NOMO-1 treated with DMSO at 0.1 percent for 48 hours (cell line): ENCODE measurements around the gene MSMB.

ENCODE experiments used
- DNase-seq: peaks from one replicate; lab custom pipeline; 2025; ENCODE audit not compliant: unreplicated experiment; lab: John Stamatoyannopoulos, UW

MSMB gene

DNA sequence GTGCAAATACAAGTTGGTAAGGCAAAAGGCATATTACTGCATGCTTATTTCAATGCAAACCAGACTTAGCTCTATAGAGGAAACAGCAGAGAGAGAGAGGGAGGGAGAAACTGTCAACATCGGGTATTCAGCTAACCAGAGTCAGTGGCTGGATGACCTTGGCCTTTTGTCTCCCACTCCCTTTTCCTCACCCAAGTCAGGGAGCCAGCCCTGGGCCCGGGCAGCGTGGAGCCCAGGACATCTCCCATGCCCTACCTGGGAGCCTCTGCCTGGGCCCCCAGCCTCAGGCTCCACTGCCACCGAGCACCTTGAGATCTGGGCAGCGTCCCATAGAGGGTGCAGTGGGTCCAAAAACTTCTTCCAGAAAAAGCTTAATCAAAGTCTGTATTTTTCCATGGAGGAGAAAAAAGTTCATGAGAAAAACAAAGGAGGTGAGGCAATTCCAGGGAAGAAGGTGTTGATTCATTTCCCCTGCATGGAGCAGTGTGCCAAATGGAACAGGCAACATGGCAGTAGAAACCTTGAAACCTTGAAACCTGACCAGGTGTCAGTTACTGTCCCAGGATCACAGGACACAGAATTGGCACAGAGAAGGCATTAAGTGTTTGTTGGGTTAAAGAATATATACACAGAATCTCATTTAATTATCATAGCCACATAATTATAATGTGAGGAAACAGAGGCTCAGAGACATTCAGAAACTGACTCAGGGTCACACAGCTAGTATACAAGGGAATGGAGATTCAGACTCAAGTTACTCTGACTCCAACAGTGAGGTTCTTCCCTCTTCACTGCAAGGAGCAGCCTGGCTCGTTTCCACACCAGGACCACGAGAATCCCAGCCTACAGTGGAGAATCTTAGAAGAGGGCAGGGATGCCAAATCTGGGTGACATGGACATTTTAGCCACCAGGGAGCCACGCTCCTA, 9.9 kb downstream of the MSMB start:
- peak; percentile 36 for DNase-seq

DNA sequence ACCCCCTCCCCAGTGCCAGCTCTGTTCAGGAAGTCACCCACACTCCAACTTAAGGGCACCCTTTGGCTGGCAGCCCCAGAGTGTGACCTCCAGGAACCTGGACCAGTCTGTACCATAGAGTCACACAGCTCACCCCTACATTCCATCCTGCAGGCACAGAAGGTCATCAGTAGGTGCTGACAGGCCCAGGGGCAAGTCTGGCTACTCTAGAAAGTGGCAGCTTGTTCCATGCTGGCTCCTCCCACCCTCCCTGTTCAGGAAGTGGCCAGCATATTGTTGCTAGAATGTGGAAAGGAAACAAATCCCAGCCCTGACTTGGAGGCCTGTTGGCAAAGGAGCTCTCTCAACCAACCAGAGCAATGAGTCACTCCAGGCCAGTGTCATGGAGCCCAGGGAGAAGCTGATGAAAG, 12.5 kb downstream of the MSMB start:
- no peak for DNase-seq

DNA sequence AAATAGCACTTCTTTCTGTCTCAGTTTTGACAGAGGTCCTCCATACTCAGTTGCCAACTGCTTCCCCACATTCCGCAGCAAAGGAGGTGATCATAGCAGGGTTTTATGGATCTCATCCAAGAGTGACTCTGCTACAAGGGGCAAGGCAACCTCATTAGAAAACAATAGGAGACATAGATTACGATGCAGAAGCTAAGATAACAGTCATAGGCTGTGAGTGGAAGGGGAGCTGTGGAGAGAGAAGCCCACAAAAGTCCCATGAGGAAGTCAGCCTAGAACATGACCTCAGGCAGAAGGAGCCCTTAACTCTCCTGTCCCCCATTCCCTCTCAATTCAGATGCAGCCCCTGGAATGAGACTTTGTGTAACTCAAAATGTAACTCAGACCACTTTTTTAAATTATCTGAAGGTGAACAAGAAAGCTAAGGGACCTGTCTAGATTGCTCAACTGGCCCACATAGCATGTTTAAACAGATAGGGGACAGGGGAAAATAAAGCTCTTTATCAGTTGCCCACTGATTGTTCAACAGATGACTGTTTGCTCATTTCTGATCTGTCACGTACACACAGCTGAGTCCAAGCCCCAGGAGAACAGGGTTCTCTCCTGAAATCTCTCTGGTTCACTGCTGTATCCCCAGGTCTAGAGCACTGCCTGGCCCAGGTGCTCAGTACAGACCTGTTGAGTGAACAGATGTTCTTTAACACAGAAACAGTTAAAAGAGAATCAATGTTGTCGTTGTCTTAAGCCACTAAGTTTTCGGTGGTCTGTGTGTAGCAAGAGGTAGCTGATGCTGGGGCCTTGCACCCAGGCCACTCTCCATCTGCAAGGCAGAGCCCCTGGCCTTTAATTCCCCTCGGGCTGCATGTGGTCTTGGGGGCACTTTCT, 14.2 kb downstream of the MSMB start:
- no peak for DNase-seq

DNA sequence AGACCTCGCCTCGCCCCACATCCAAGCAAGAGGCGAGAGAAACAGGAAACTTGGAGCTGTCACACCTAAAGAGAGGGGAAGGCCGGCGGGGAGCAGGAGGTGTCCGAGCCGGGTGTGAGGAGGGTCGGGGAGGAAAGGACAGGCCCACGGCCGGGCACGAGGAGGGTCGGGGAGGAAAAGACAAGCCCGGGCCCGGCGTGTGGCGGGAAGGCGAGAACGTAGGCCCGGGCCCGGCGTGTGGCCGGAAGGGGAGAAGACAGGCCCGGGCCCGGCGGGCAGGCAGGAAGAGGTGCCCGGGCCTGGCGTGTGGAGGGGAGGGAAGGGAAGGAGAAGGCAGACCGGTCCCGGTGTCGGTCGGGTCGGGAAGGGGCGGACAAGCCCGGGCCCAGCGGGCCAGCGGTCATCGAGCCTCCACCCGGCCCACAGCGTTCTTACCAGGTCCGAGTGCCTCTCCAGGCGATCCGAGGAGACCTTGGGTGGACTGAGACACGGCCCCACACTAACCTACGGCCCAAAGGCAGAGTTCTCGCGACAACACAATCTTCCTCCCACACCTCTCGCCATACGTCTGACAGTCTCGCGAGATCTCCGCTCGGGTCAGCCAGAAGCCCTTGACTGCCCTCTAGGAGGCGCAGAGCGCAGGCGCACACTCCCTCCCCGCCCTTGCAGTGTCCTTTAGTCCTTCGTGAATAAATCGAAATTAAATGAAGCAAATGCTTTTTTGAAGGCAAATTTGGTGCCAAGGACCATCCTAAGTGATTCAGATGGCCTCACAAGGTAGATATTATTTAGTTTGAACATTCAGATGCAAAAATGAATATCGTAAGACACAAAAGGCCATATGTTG, 15.8 kb downstream of the MSMB start, which contains the start of gene NCOA4:
TSS of gene NCOA4 (minus strand) at position 533 of the 847 bp plus-strand sequence. CDS start 13,943 bp downstream, outside the sequence.
- DNase-seq, result peak; percentile 98

DNA sequence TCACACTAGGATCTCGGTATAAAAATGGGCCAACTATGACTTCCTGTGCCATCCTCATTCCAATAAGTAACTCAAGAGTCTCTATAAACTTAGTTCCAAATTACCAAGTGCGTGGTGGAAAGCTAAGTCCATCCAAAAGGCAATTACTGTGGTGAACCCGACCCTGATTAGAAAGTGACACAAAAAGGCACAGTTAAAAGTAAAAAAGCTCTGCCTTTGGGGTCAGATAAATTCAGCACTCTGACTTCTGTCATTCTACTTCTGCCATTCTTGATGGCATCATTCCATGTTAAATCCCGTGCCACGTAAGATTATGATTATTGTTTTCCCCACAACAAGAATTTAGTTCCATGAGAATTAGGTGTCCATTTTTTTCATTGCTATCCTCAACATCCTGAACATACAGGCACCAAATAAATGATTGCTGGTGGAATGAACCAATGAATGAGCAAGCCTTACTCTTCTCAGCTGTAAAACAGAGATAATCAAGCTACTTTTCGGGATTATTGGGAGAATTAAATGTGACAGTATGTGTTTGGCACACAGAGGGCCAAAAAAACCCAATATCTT, 16.5 kb downstream of the MSMB start:
- DNase-seq, result no peak

DNA sequence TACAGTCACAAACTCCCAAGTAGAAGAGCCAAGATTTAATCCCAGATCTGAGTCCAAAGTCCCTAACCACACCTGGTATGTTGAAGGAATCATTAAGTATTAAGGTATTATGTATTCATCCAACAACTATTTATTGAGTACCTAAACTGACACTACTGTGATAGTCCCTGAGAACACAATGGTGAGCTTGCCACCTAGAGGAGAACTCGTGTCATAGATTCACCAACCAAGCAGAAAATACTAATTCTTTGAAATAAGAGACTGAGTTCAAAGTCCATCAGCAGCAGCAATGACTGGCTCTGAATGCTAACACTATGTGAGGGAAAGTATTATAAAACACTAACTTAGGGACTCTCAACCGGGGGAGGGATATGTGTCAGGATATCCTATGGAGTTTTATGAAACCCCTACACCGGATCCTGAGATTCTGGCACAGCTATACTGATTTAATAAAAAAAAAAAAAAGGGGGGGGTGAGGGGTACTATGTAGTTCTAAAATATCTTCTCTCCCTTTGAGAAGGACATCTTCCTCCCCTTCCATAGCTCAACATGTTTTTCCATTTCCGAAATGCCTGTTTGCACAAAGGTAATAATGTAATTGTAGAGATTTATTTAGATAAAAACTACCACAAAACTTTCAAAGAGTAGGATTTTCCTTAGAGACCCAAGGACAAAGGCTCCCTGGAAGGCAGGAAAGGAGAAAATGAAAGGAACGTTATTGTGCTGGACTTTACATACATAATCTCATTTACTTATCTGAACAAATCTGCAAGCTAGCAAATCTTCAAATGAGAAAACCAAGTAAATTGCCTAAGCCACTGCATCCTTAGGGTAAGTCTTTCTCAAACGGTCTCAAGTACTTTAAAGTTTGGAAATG, 17.2 kb downstream of the MSMB start:
- DNase-seq, result peak; percentile 84

DNA sequence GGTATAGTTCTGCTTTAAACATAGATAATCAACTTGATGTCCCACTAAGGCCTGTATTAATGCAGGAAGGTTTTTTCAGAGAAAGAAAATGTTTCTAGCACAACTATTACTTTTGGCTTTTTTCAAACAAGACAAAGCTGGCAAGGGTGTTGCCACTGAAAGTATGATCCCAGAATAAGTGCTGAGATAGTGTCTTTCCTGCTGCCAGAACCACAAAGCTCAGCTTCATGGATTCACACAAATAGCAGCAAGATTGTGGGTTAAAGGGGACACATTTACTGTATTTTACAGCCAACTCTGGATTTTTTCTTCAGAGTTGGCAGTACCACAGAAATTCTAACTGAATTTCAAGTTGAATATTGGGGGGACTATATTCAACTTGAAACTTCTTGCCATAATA, 20.0 kb downstream of the MSMB start:
- DNase-seq, result no peak

DNA sequence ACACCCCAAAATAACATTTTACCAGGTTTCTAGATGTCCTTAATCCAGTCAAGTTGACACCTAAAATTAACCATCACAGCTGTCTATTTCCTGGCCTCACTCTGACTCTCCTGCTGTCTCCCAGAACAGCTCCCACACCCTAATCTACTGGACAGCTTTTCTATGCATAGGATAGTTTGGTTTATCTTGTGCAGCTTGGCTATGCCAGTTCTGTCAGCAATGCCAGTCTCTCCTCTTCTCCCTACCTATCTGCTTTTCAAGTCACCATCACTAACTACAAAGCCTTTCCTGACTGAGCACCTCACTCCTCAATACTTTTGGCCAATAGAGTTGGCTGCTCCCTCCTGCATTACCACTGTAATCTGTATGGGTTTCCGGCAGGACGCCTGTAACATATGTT, 20.7 kb downstream of the MSMB start:
- DNase-seq, result no peak

DNA sequence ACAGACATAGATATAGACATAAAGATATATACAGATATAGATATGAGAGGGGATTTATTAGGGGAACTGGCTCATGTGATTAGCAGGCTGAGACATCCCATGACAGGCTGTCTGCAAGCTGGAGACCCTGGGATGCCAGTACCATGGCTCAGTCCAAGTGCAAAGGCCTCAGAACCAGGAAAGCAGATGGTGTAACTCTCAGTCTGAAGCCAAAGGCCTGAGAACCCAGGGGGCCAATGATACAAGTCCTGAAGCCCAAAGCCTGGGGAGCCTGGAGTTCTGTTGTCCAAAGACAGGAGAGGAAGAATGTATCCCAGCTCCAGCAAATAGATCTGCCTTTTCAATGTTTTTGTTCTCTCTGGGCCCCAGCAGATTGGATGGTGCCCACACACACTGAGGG, 21.1 kb downstream of the MSMB start:
- DNase-seq, result no peak

DNA sequence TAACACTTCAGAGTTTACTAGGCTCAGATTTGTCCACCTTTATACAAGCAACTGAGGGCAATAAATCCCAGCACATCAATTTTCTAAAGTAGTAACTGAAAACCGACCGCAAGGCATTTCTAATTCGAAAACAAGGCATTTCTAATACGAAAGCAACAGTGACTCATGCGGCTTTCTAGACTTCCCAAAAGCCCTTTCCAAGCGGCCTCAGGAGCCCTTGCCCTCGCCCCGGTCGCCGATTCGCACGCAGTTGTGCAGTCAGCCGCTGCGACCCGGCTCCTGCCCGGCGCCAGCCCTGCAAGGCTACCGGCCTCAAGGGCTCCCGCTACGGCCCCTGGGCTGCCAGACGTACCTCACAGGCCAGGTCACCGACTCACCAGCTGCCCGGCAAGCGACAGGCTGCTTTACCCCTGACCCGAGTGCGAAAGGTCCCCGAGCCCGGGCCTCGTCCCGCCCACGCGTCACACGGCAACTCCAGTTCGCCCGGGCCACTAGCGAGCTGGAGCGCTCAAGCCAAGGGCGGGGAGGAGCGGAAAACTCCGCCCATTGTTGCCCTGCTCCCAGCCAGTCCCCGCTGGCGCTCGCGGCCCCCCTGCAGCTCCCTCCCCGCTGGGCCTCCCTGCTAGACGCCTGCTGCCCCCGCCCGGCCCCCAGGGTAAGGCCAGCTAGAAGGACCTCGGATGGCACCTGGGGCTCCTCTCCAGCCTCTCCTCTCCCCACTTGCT, 22.9 kb downstream of the MSMB start:
- DNase-seq, result peak; percentile 93

DNA sequence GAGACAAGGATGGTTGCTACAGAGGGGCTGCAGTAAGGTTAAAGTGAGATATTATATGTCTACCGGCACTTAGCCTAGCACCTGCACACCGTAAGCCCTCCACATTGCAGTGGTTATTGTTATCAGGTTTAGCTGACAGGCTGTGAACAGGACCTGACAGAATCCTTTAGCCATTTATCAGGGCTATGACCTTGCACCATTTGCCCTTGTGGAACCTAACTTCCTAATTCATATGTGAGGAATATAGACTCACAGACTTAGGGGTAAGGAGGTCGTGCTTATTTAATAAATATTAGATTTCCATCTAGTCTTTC, 25.8 kb downstream of the MSMB start:
- DNase-seq, result no peak

DNA sequence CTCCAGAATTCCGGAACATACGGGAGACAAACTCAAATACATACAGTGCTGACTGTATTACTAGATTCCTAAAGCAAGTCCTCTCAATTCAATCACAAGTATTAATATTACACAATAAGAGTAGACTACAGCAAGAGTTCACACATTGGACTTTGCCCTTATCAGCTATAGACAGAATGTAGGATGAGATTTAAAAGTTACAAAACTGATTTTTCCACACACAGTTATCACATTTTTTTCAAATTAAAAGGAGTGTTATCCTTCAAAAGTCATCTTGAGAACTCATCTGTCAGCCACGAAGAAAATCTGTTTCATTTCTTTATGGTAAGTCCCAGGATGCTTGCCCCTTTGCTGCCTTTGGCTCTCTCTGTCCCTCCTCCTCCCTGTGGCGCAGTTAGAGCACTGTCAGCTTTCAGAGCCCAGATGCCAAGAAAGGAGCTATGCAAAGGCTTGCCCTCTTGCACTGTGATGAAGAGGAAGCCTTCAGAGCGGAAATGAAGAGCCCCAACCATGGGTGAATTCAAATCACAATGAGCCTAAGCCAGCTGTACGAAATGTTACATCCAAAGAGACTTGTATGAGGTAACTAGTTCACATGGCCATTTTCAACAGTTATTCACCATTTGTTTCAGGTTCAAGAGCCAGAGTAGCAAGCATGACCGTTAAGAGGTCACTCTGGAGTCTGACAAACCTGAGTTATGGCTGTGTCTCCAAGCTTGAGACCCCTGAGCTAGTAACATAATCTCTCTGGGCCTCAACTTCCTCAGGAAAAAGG, 26.3 kb downstream of the MSMB start:
- peak; percentile 58 for DNase-seq

DNA sequence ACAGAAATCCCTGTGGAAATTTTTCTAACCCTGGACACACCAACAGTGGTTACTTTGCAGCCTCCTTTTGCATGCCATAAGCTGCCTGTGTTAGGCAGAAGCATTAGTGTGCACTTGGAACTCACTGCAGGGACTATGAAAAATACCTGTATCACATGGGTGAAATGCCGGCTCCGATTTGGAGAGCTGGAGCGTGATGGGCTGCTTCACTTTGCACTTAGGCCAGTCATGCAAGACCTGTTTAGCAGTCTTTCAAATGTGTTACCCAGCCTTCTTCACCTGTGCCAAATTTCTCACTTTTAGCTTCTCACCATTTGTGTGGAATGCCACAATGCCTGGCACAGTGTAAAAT, 26.9 kb downstream of the MSMB start:
- no peak for DNase-seq

DNA sequence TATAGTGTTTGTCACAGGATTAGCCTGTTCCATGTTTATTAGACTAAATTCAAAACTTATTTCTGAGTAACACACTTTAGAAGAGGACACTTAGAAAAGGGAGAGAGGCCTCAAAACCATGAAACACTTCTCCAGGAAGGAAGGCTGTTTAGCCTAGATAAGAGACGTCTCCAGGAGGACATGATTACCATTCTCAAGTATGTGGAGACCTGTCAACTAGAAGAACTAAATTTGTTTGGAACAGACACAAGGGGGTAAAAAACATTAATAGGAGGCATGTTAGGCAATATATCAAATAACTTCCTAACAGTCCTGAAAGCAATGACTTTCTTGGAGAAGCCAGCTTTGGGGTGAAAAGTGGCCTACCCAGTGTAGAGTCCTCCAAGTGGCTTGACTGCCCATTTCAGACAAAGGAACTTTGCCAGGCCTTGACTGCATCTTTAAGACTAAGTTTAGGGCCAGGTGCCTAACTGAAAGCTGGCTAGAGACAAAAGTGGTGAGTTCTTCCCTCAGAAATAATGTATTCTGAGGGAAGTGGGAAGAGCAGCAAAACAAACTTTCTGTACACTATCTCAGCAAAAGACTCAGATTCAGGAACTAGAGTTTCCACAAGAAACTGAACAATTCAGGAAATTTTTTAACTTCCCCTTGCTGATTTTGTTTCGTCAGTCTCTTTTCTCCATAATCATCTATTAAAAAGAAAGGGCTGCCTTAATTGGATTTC, 27.5 kb downstream of the MSMB start:
- DNase-seq, result peak; percentile 16

DNA sequence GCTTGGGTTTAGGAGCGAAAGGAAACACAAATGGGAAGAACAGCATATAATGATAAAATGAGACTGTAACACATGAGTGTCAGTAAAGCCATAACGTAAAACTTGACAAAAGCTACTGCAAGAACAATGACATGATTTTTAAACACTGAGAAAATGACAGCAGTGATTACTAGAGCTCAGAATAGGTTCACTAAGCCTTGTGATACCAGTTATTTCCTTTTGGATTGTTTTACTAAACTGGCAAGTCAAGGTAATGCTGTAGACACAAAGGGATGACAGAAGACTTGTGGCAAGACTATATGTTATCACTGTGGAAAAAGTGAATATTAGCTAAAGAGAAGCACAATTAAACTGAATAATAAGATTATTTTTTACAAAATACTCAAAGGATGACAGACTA, 28.3 kb downstream of the MSMB start:
- no peak for DNase-seq

DNA sequence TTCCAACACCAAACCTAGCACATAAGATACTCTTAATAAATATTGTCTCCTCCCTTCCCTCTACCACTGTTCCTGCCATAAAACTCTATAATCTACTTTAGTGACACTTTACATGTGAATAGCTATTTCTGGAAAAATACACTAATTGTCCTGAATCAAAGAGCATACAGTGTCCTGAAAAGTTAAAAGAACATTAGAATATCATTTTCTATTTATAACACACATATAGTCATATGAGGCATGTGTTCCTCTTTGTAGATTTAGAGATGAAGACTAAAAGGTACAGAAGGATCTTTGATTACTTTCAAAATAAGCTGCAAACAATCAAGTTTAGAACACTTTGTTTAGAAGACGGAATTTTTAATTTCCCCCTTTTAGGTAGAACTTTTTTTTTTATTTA, 29.3 kb downstream of the MSMB start:
- DNase-seq, result no peak

DNA sequence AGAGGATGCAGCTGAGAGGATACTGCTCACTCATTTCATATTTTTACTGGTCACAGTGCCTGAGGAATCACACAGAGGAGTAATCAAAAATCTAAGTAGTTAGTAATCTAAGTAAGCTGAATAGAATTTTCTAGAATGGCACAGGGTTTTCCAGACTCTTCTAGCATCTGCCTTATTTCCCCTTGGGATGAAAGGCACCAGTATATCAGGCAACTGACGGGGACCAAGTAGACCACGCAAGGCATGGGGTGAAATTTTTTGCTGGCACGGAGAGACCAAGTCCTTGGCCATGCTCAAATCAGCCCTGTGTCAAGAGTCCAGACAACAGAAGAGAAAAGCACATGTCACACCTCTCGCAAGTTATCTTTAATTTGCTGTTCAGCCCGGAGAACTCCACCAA, 29.9 kb downstream of the MSMB start:
- no peak for DNase-seq
